ENCODE measurements around the gene EXD3.

The EXD3 gene

GRCh38 chr9:137272241-137273094 lies 150.5 kb downstream of the EXD3 start:
- ChIA-PET CTCF (interaction anchor here (0.7 to 1.5 kb wide), 4 partner anchors 8 to 36 kb away, joined by 3 to 6 read pairs (median 4); no protein-coding TSS in a partner anchor), POLR2A (ENCODE audit: low non-redundant PET) (no interaction called here)
- H3K27ac ChIP-seq: peak overlapping the region; percentile 94
- DNase-seq (ENCODE audit: low spot score): no peak
- TF ChIP-seq, protein P1, sequence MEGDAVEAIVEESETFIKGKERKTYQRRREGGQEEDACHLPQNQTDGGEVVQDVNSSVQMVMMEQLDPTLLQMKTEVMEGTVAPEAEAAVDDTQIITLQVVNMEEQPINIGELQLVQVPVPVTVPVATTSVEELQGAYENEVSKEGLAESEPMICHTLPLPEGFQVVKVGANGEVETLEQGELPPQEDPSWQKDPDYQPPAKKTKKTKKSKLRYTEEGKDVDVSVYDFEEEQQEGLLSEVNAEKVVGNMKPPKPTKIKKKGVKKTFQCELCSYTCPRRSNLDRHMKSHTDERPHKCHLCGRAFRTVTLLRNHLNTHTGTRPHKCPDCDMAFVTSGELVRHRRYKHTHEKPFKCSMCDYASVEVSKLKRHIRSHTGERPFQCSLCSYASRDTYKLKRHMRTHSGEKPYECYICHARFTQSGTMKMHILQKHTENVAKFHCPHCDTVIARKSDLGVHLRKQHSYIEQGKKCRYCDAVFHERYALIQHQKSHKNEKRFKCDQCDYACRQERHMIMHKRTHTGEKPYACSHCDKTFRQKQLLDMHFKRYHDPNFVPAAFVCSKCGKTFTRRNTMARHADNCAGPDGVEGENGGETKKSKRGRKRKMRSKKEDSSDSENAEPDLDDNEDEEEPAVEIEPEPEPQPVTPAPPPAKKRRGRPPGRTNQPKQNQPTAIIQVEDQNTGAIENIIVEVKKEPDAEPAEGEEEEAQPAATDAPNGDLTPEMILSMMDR (conservative IDR thresholded peaks at IDR 0.05; ENCODE audit: low read depth): no peak

DNA sequence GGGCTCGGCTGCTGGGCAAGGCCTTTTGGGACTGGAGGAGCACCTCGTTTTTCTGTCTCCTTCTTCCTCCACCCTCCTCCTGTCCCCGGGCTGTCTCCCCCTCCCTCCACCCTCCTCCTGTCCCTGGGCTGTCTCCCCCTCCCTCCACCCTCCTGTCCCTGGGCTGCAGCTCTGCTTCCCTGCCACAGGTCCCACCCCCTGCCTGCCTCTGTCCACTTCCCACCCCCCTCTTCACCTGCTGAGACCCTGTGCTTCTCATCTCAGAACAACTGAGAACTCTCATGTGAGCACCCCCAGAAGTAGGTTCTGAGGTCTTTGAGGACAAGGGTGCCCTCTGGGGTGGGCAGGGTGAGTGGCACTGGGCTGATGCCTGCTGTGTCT lies 151.3 kb downstream of the EXD3 start:
- ChIA-PET CTCF (interaction anchor here (0.7 kb wide), 1 partner anchor 8 kb away, joined by 4 read pairs; no protein-coding TSS in a partner anchor), POLR2A (ENCODE audit: low non-redundant PET) (no interaction called here)
- TF ChIP-seq, protein P1 (conservative IDR thresholded peaks at IDR 0.05; ENCODE audit: low read depth): no peak
- DNase-seq (ENCODE audit: low spot score): no peak
- H3K27ac ChIP-seq: peak overlapping the region; percentile 94

DNA sequence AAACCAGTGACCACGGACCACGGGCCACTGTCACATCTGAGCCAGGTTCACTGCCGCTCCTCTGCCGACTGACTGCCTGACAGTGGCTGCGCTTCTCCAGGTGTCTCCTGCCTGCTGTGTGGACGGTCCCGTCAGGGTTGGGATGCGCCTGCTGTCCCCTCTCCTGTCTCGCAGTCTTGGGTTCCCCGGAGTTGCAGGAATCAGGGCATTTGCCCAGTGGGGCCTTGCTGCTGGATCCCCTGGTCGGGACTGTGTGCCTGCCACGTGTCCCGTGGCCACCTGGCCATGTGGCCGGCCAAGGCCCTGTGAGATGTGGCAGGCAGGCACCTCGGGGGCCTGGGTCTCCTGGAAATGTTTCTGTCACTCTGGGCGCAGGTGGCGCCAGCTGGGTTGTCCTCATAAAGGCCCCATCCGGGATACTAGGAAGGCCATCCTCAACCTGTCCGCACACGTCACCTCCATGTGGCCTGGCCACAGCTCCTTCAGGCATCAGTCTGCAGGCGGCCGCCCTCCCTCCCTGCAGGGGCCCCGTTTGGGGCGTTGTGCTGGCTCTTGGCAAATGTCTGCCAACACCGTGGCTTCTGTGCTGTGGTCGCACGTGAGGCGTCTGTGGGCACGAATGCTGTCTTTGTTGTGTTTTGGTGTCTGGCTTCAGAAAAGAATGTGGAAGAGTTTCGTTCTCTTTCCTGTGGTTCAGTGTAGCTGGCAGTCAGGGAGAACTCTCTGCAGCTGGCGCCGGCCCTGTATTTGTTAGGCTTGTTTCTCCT lies 151.8 kb downstream of the EXD3 start:
- CTCF ChIA-PET: interaction anchor here (0.5 to 0.7 kb wide), 3 partner anchors 9 to 416 kb away, joined by 3 to 5 read pairs (median 4); no protein-coding TSS in a partner anchor
- TF ChIP-seq, protein P1 (conservative IDR thresholded peaks at IDR 0.05; ENCODE audit: low read depth): no peak
- no peak for DNase-seq (ENCODE audit: low spot score)
- peak overlapping the region; percentile 94 for H3K27ac ChIP-seq
- POLR2A ChIA-PET (ENCODE audit: low non-redundant PET): no interaction called here

DNA sequence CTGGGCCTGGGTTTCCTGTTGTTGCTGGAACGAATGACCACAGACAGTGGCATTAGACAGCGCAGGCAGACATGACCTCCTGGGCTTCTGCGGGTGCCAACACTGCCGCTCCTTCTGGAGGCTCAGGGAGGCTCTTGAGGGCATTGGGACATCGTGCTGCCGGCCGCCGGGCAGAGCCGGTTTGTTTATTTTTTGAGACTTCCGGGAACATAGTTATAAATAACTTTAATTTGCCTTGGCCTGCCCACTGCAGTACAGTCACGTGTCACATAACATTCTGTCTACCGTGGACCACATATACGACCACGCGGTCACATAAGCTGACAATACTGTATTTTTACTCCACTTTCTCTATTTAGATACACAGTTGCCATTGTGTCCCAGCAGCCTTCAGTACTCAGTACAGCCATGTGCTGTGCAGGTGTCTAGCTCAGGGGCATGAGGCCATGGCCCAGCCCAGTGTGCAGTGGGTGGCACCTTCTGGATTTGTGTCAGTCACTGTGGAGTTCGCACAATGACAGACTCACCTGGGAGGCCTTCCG lies 153.7 kb downstream of the EXD3 start:
- ChIA-PET CTCF (interaction anchor here (0.7 to 1.1 kb wide), 2 partner anchors 8 to 35 kb away, joined by 3 read pairs; partner anchors contain the start of gene TOR4A), POLR2A (ENCODE audit: low non-redundant PET) (interaction anchor here (0.5 kb wide), 1 partner anchor 180 kb away, joined by 3 read pairs; no protein-coding TSS in a partner anchor)
- DNase-seq (ENCODE audit: low spot score): no peak
- peak overlapping the region; percentile 94 for H3K27ac ChIP-seq
- TF ChIP-seq, protein P1 (conservative IDR thresholded peaks at IDR 0.05; ENCODE audit: low read depth): no peak

GRCh38 chr9:137268538-137269201 lies 154.3 kb downstream of the EXD3 start:
- no peak for DNase-seq (ENCODE audit: low spot score)
- CTCF ChIA-PET: interaction anchor here (1.1 kb wide), 1 partner anchor 34 kb away, joined by 3 read pairs; no protein-coding TSS in a partner anchor
- POLR2A ChIA-PET (ENCODE audit: low non-redundant PET): interaction anchor here (0.6 kb wide), 1 partner anchor 178 kb away, joined by 4 read pairs; no protein-coding TSS in a partner anchor
- H3K27ac ChIP-seq: peak overlapping the region; percentile 94
- TF ChIP-seq, protein P1 (conservative IDR thresholded peaks at IDR 0.05; ENCODE audit: low read depth): no peak

Data from RWPE1 (cell line).